ENCODE measurements around the gene COX8C.

The COX8C gene

DNA sequence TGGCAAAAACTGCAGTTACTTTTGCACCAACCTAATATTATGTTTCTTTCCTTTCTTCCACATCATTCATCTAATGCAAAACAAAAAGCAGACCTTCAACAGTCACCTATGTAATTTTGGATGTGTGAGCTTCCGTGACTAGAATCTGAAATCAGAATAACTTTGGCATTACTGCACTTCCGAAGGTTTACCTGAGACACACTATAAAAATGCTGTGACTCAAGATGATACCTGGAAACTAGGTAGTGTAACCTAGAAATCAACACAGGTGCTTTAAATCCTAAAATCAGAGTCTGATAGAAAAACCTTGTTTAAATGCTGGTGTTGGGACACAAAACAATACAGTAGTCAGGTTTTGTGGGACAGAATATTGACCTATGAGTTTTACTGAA lies 16.4 kb upstream of the COX8C start:
- no peak overlapping the region for H3K27ac ChIP-seq
- in situ Hi-C loops (cut with HindIII; ENCODE audit: low pct_ligation_motif_present, low sequenced_read_pairs), result no loop called here

DNA sequence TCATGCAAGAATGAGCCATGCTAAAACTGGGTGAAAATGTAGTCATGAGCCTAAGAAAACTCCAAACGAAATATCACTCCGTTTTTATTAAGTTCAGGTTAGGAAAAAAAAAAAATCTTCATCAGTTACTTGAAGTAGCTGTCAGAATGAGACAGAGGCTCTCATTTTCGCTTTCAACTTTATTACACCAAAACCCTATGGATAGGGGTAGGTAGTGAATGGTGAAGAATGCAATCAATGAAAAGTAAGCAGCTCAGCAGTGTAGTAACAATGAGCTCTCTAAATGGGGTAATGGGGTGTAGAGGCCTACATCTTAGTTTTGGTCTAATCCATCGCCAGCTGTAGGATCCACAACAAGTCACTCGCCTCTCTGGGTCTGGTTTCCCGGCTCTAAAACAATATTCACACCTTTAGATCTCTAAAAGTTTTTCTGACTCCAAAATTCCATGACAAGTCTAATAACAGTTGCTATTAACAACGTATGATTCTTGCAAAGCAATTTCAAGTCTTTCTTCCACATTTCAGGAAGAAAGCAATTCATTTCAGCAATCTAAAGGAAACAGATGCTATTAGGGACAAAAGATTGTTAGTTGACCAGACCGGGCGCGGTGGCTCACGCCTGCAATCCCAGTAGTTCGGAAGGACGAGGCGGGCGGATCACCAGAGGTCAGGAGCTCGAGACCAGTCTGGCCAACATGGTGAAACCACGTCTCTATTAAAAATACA lies 15.8 kb upstream of the COX8C start:
- Histone ChIP-seq H3K27ac (no peak overlapping the region), H3K36me3 (replicated peaks) (no peaks in the 10 kb centered on the region), H3K4me3 (ENCODE audit: low read depth, low read length) (peak overlapping the region; percentile 73), H3K27me3 (replicated peaks) (no peaks in the 10 kb centered on the region)
- in situ Hi-C loops (cut with HindIII; ENCODE audit: low pct_ligation_motif_present, low sequenced_read_pairs), result no loop called here
- TF ChIP-seq, protein P1, sequence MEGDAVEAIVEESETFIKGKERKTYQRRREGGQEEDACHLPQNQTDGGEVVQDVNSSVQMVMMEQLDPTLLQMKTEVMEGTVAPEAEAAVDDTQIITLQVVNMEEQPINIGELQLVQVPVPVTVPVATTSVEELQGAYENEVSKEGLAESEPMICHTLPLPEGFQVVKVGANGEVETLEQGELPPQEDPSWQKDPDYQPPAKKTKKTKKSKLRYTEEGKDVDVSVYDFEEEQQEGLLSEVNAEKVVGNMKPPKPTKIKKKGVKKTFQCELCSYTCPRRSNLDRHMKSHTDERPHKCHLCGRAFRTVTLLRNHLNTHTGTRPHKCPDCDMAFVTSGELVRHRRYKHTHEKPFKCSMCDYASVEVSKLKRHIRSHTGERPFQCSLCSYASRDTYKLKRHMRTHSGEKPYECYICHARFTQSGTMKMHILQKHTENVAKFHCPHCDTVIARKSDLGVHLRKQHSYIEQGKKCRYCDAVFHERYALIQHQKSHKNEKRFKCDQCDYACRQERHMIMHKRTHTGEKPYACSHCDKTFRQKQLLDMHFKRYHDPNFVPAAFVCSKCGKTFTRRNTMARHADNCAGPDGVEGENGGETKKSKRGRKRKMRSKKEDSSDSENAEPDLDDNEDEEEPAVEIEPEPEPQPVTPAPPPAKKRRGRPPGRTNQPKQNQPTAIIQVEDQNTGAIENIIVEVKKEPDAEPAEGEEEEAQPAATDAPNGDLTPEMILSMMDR (IDR thresholded peaks at IDR 0.05; ENCODE audit: low read depth, low read length, missing control alignments), result no peak
- DNase-seq, result no peak

More for the DNA sequence above, 16.4 kb upstream of the COX8C start:
- TF ChIP-seq, protein P1 (IDR thresholded peaks at IDR 0.05; ENCODE audit: low read depth, low read length, missing control alignments), result no peak
- H3K36me3 ChIP-seq (replicated peaks), result no peaks in the 10 kb centered on the region
- H3K27me3 ChIP-seq (replicated peaks), result no peaks in the 10 kb centered on the region
- H3K4me3 ChIP-seq (ENCODE audit: low read depth, low read length), result no peak overlapping the region
- DNase-seq, result no peak

DNA sequence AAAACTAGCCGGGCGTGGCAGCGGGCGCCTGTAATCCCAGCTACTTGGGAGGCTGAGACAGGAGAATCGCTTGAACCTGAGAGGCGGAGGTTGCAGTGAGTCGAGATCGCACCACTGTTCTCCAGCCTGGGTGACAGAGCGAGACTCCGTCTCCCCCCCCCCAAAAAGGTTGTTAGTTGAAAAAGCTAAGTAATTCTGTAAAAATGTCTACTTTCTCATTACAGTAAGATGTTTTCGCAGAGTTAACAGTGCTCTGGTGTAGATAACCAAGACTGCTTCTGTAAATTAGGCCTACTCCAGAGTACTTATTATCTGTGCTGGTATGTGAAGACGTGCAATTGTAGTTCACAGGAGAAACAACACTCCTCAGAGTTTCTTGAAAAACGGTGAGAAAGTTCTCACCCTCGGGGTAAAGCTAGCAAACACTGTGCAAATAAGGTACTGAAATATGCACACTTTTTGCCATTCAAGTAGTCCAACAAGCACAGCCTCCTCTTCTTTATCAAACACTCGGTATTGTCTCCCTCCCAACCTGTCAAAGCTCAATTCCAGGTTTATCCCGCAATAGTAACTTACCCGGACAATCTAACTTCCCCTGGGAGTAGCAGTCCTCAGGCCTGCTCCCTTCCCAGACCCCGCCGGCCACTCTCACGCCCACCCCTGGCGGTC lies 15.1 kb upstream of the COX8C start:
- H3K4me3 ChIP-seq (ENCODE audit: low read depth, low read length), result peak overlapping the region; percentile 73
- H3K27me3 ChIP-seq (replicated peaks), result no peaks in the 10 kb centered on the region
- H3K27ac ChIP-seq, result peak overlapping the region; percentile 97
- TF ChIP-seq, protein P1 (IDR thresholded peaks at IDR 0.05; ENCODE audit: low read depth, low read length, missing control alignments), result peak; percentile 14
- in situ Hi-C loops (cut with HindIII; ENCODE audit: low pct_ligation_motif_present, low sequenced_read_pairs), result no loop called here
- no peak for DNase-seq
- H3K36me3 ChIP-seq (replicated peaks), result no peaks in the 10 kb centered on the region

- no peaks in the 10 kb centered on the region for H3K27me3 ChIP-seq (replicated peaks)
- TF ChIP-seq, protein P1 (IDR thresholded peaks at IDR 0.05; ENCODE audit: low read depth, low read length, missing control alignments), result no peak
- no peak for DNase-seq
- in situ Hi-C loops (cut with HindIII; ENCODE audit: low pct_ligation_motif_present, low sequenced_read_pairs), result no loop called here
- H3K4me3 ChIP-seq (ENCODE audit: low read depth, low read length), result peak overlapping the region; percentile 73
- H3K36me3 ChIP-seq (replicated peaks), result no peaks in the 10 kb centered on the region
- peak overlapping the region; percentile 97 for H3K27ac ChIP-seq
Observed at GRCh38 chr14:93332397-93332852, 14.6 kb upstream of the COX8C start.

DNA sequence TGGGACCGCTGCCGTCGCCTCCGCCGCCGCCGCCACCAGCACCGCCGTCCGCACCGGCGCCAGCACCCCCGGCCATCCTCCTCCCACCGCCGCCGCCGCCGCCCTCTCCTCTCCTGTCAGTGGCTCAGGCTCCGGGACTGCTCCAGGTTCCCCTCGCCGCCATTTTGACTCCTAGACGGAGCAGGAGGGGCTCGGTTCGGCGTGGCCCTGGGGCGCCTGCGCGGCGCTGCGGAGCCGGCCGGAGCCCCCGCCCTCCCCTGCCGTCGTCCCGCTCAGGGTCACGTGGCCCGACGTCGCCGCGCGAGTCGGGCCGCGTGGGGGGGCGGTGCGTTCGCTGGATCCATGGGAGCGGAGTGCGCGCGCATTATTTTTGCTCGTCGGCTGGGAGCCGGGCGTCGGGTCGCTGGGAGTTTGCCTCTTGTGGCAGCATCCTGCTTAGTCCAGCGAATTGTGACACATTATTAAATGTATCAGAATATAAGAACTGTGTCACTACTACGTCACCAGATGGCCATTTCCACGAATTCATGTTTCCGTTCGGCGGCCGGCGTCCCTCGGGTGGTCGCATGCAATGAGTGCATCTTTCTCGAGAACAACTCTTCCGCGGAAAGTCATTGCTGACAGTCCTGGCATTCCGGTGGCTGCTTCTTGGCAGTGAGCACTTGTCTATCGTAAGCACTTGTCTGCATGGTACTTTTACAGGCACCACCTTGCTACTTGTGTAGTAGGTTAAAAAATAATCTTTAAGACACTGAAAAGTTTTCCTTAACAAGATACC lies 13.9 kb upstream of the COX8C start, which contains the start of gene BTBD7:
Gene BTBD7, minus strand, starts transcription at position 184 of the 778 bp plus-strand sequence. CDS start 36,985 bp downstream, outside the sequence.
- Histone ChIP-seq H3K27me3 (replicated peaks) (no peaks in the 10 kb centered on the region), H3K36me3 (replicated peaks) (no peaks in the 10 kb centered on the region), H3K27ac (peak within 1 kb of the TSS; percentile 97), H3K4me3 (ENCODE audit: low read depth, low read length) (peak within 1 kb of the TSS; percentile 73)
- TF ChIP-seq, protein P1 (IDR thresholded peaks at IDR 0.05; ENCODE audit: low read depth, low read length, missing control alignments), result peak; percentile 42
- peak; percentile 91 for DNase-seq
- in situ Hi-C loops (cut with HindIII; ENCODE audit: low pct_ligation_motif_present, low sequenced_read_pairs), result no loop called here
